Stimulated activated CD8-positive, alpha-beta memory T cell treated with anti-CD3 and anti-CD28 coated beads, Interleukin-12 subunit alpha, Interleukin-12 subunit beta, amount 100 ng/mL, for 1 hour (primary cell): ENCODE measurements around the gene ZFAND3.

Experiments used
- DNase-seq: peaks from one replicate; pipeline ENCODE4 v3.0.0-alpha.2; 2020; ENCODE audit warnings: low read depth

Gene ZFAND3

DNA sequence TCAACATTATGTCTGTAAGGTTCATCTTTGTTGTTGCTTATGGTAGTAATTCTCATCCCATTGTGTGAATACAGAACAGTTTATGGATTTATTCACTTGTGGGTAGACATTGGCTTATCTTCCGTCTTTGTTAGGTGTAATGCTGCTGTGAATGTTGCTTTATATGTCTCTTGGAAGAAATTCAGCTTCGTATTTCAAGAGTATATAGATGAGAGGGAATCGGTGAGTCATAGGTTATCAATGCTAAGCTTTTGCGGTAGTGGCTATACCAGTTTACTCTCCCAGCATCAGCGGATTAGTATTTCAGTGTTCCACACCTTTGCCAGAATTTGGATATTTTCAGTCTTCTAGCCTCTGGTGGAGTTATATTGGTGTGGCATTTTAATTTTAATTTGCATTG is 77.8 kb downstream of the ZFAND3 start:
- DNase-seq: no peak

DNA sequence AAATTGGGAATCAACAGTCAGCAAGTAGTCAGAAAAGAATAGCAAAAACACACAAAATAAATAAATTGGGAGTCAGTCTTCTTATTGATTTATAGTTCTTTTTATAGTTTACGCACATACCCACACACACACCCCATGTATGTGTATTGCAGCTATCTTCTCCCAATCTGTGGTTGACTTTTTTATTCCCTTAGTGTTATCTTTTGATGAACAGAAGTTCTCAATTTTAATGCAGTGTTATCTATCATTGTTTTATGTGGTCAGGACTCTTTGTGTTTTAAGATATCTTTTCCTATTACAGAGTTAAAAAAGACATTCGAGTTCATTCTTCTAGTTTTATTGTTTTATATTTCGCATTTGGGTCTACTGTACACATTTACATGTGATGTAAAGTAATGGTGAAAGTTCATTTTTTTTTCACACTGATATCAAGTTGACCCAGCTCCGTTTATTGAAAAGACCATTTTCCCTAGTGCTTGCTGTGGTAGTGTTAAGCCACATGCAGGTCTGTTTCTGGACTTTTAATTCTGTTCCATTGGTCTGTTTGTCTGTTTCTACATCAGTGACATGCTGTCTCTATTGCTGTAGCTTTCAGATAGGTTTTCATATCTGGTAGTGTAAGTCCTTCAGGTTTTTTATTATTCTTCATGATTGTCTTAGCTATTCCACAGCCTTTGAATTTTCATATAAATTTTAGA is 78.4 kb downstream of the ZFAND3 start:
- no peak for DNase-seq

DNA sequence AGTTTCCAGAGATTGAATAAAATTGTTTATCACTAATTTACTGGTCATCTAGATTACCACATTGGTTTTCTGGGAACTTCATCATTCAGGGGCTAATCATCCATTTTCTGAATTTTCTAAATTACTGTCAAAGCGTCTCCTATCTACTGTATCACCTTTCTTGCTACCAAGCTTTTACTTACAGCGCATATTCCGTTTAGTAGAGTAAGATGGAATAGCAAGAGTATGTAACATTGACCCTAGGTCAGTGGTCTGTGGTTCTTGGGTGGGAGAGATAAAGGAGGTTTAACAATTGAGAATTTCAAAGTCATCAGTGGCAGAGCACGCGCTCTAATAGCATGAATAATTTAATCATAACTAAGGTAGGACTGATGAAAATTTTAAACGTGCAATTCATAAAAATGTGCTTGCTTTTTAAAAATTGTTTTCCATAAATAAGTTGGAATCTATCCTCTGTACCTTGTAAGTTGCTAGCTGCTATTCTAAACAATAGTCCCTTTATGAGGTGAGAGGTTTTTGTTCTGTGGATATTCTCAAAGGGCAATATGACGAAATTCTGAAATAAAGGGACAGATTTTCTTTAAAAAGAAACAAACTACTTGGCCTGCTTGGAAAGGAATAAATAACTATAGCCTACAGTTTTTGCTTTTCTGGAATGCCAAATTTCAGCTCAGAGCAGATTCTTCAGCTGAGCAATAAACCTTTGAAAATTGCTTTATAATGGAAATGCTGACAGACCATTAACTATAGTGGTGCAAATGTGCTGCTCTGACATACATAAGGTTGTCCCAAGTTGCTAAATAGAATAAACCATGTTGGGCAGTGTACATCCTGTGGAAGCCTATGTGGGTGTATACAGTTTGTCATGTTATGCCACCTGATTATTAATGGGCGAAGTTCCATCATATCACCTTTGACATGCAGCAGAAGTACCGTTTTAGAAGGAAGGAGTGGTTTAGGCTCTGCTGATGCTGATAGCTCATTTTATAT is 84.1 kb downstream of the ZFAND3 start:
- DNase-seq: no peak

DNA sequence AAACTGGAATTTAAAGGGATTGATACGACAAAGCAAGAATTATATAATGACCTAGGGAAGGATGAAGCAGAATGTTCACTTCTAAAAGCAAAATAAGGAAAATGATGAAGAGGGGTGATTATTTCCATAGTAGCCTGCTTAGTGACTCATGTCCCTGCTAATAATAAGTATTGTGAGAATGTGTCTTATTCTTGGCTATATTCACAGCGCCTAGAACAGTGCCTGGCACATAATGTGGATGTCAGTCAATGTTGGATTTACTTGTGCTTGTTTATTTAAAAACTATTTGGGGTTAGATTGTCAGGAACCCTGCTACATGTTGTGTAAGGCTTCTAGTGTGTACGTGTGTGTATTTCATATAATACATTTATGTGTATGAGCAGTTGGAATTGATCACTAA is 85.1 kb downstream of the ZFAND3 start:
- no peak for DNase-seq

GRCh38 chr6:37906121-37906520 is 86.6 kb downstream of the ZFAND3 start:
- no peak for DNase-seq

DNA sequence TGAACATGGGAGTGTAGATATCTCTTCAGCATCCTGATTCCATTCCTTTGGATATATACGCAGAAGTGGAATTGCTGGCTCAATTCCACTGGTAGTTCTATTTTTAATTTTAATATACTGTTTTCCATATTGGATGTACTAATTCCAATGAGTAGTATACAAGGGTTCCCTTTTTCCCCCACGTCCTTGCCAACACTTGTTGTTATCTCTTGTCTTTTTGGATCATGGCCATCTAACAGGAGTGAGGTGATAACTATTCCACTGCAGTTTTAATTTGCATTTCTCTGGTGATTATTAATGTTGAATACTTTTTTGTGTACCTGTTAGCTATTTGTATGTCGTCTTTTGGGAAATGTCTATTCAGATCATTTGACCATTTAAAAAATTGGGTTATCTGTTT is 91.5 kb downstream of the ZFAND3 start:
- no peak for DNase-seq

DNA sequence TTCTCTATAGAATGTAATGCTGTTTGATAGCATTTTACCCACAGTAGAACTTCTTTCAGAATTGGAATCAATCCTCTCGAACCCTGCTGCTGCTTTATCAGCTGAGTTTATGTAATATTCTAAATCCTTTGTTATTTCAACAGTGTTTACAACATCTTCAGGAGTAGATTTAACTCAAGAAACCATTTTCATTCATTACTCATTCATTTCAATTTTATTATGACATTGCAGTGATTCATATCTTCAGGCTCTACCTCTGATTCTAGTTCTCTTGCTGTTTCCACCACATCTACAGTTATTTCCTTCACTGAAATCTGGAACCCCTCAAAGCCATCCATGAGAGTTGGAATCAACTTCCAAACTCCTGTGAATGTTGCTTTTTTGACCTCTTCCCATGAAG is 93.7 kb downstream of the ZFAND3 start:
- DNase-seq: no peak

DNA sequence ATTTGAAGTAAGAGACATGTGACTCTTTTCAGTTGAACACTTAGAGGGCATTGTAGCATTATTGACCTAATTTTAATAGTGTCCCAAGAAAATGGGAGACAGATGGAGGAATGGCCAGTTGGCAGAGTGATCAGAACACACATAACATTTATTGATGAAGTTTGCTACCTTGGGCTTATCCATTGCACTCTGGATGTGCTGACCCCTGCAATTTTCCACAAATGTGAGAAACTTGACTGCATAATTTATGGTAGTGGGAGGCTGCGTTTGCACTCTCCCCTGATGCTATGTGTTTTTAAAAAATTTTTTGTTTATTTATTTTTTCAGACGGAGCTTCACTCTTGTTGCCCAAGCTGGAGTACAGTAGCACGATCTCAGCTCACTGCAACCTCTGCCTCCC is 95.9 kb downstream of the ZFAND3 start:
- DNase-seq: no peak

GRCh38 chr6:37916149-37916548 is 96.6 kb downstream of the ZFAND3 start:
- no peak for DNase-seq

- no peak for DNase-seq
These were observed 97.1 kb downstream of the ZFAND3 start for GRCh38 chr6:37916675-37917074.

GRCh38 chr6:37917566-37917965 is 98.0 kb downstream of the ZFAND3 start:
- DNase-seq: no peak

DNA sequence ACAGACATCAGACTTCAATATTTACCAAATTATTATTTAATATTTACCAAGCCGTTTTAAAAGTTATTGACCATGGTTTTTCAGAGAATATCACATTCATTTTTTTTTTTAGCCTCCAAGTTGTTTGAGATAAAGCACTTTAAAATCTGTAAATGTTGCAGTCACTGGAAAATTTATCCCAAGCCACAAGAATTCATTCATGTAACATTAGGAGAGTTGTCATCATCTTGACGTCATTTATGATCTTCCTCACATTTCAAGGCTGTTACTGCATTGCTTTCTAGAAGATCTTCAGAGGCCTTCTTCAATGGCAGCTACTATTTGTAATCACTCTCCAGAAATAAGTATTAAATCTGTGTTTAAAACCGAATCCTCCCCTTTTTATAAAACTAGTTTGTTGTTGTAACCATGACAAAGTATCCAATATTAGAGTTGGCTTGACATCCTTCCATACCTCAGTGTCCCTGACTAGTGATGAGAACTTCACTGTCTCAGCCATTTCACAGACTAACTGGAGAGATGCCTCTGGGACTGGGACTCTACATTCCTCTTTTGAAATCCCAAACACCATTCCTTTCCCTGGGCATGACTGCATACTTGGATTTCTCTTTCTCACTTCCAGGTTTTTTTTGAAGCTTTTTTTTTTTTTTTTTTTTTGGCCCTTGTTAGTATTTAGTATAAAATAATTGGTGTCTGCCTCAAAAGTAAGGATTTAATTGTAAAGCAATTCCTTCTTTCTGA is 100.1 kb downstream of the ZFAND3 start:
- no peak for DNase-seq

DNA sequence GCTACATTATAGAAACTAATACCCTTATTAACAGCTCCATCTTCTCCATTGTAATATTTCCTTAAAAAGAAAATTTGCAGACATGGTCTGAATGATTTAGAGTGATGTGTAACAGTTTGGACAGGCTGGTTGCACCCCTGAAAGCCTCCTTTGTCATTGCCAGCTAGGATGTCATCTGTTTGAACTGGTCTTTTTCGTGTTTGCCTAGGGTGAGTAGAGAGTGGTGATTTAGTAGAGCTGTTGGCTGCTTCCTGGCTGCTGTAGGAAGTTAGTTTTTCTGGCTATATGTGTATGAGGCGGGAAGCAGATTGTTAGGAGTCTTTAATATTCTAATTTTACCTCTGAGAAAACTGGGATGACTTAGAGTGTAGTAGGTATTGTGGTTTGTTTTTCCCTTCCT is 101.1 kb downstream of the ZFAND3 start:
- no peak for DNase-seq

- no peak for DNase-seq
These were observed 103.0 kb downstream of the ZFAND3 start for GRCh38 chr6:37922563-37922962.

- no peak for DNase-seq
These were observed 104.0 kb downstream of the ZFAND3 start for GRCh38 chr6:37923514-37923913.

- no peak for DNase-seq
These were observed 107.1 kb downstream of the ZFAND3 start for GRCh38 chr6:37926661-37927060.

DNA sequence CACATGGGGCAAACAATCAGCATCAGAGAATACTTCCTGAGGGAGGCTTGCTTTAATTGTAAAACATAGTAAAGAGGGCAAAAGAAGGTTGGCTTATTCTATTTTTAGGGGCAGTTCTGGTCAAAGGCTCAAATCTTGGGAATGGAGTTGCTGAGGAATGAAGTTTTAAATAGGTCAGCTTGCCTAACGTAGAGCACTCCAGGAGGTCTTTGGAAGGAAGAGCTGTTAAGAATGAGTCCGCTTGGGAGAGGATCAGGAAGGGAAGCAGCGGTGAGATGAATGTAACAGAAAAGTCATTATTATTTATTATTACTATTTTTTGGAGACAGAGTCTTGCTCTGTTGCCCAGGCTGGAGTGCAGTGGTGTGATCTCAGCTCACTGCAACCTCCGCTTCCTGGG is 108.7 kb downstream of the ZFAND3 start:
- DNase-seq: no peak

- DNase-seq: no peak
These were observed 110.9 kb downstream of the ZFAND3 start for GRCh38 chr6:37930288-37930971.

- DNase-seq: no peak
These were observed 111.5 kb downstream of the ZFAND3 start for GRCh38 chr6:37931066-37931465.

DNA sequence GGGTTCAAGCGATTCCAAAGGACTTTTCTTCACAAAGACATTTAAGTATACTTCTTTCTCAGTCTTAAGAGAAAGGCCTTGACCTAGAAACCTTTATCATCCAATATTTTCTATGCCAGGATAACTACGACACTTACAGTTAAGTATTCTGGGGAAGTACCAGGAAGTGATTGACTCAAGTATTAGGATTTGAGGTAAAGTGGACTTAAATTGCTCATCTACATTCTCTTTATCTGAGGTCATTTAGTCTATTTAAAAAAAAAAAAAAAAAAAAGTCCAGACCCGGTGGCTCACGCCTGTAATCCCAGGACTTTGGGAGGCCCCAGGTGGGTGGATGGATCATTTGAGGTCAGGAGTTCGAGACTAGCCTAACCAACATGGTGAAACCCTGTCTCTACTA is 114.7 kb downstream of the ZFAND3 start:
- no peak for DNase-seq

DNA sequence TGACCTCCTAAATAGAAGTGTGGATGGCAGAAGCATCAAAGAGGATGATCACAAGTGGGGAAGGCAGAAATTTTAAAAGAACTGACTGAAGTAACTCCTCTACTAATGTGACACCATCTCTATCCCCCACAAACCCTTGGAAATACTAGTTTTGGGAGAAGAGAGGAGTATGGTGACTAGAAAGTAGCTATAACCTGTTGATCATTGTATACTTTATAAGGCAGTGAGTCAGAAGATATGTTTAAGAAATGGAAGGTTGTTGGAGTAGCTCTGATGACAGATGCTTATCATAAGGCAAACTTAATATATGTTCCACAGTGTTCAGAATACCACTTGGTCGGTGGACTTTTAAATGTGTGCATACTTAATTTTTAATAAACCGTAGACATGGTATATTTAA is 116.6 kb downstream of the ZFAND3 start:
- DNase-seq: no peak

GRCh38 chr6:37936906-37937305 is 117.4 kb downstream of the ZFAND3 start:
- no peak for DNase-seq
